Measurements from ENCODE around the gene CCDC137.

CCDC137 gene

GRCh38 chr17:81712468-81713003 is 46.0 kb downstream of the CCDC137 start:
- Histone ChIP-seq H3K27me3 (ENCODE audit: insufficient read depth, low read depth) (no peaks in the 10 kb centered on the region), H3K9ac (peak overlapping the region; percentile 57), H3K4me3 (IDR thresholded peaks at IDR 0.05; ENCODE audit: insufficient read depth, low read depth, low read length) (no peak overlapping the region), H2AFZ (ENCODE audit: low read depth) (no peak overlapping the region), H3K36me3 (ENCODE audit: insufficient read depth) (peaks cover 1% of the 10 kb centered on the region; the same call in 1 of the 2 replicates), H3K4me2 (peak overlapping the region; percentile 99), H3K27ac (peak overlapping the region; percentile 31; the same call in 1 of the 2 replicates), H3K79me2 (ENCODE audit: insufficient read depth, low read depth) (peaks cover 27% of the 10 kb centered on the region), H4K20me1 (ENCODE audit: insufficient read depth) (no peaks in the 10 kb centered on the region), H3K4me1 (ENCODE audit: low read depth, poor library complexity, severe bottlenecking) (peaks cover 32% of the 10 kb centered on the region)
- TF ChIP-seq CTCF (conservative IDR thresholded peaks at IDR 0.05; ENCODE audit: low read depth, low read length) = no peak; the same call in 1 of the 2 replicates

- no peak overlapping the region for H2AFZ ChIP-seq (ENCODE audit: low read depth)
- H4K20me1 ChIP-seq (ENCODE audit: insufficient read depth) = no peaks in the 10 kb centered on the region
- peak overlapping the region; percentile 31; the same call in 1 of the 2 replicates for H3K27ac ChIP-seq
- peak overlapping the region; percentile 57 for H3K9ac ChIP-seq
- peaks cover 32% of the 10 kb centered on the region for H3K4me1 ChIP-seq (ENCODE audit: low read depth, poor library complexity, severe bottlenecking)
- TF ChIP-seq CTCF (conservative IDR thresholded peaks at IDR 0.05; ENCODE audit: low read depth, low read length) = no peak
- no peak overlapping the region for H3K4me3 ChIP-seq (IDR thresholded peaks at IDR 0.05; ENCODE audit: insufficient read depth, low read depth, low read length)
- peak overlapping the region; percentile 99 for H3K4me2 ChIP-seq
- H3K36me3 ChIP-seq (ENCODE audit: insufficient read depth) = peaks cover 4% of the 10 kb centered on the region; the same call in 1 of the 2 replicates
- H3K27me3 ChIP-seq (ENCODE audit: insufficient read depth, low read depth) = no peaks in the 10 kb centered on the region
- peaks cover 27% of the 10 kb centered on the region for H3K79me2 ChIP-seq (ENCODE audit: insufficient read depth, low read depth)
Measured at GRCh38 chr17:81713004-81713555, 46.5 kb downstream of the CCDC137 start.

- Histone ChIP-seq H4K20me1 (ENCODE audit: insufficient read depth) (no peaks in the 10 kb centered on the region), H3K4me2 (peak overlapping the region; percentile 99), H3K4me3 (IDR thresholded peaks at IDR 0.05; ENCODE audit: insufficient read depth, low read depth, low read length) (no peak overlapping the region), H3K27me3 (ENCODE audit: insufficient read depth, low read depth) (no peaks in the 10 kb centered on the region), H3K9ac (peak overlapping the region; percentile 57; the same call in 1 of the 2 replicates), H3K27ac (no peak overlapping the region), H3K36me3 (ENCODE audit: insufficient read depth) (peaks cover 4% of the 10 kb centered on the region; the same call in 1 of the 2 replicates), H3K79me2 (ENCODE audit: insufficient read depth, low read depth) (peaks cover 27% of the 10 kb centered on the region), H3K4me1 (ENCODE audit: low read depth, poor library complexity, severe bottlenecking) (peaks cover 32% of the 10 kb centered on the region), H2AFZ (ENCODE audit: low read depth) (no peak overlapping the region)
- no peak for TF ChIP-seq CTCF (conservative IDR thresholded peaks at IDR 0.05; ENCODE audit: low read depth, low read length)
Measured at GRCh38 chr17:81713556-81714411, 47.2 kb downstream of the CCDC137 start.

GRCh38 chr17:81714412-81715106 is 48.0 kb downstream of the CCDC137 start:
- H3K9ac ChIP-seq = no peak overlapping the region
- no peak overlapping the region; the same call in 1 of the 2 replicates for H3K4me2 ChIP-seq
- peaks cover 27% of the 10 kb centered on the region for H3K79me2 ChIP-seq (ENCODE audit: insufficient read depth, low read depth)
- H3K4me3 ChIP-seq (IDR thresholded peaks at IDR 0.05; ENCODE audit: insufficient read depth, low read depth, low read length) = no peak overlapping the region
- H3K36me3 ChIP-seq (ENCODE audit: insufficient read depth) = peaks cover 7% of the 10 kb centered on the region; the same call in 1 of the 2 replicates
- H3K27ac ChIP-seq = no peak overlapping the region
- H3K27me3 ChIP-seq (ENCODE audit: insufficient read depth, low read depth) = no peaks in the 10 kb centered on the region
- no peak for TF ChIP-seq CTCF (conservative IDR thresholded peaks at IDR 0.05; ENCODE audit: low read depth, low read length)
- H3K4me1 ChIP-seq (ENCODE audit: low read depth, poor library complexity, severe bottlenecking) = peaks cover 32% of the 10 kb centered on the region
- no peaks in the 10 kb centered on the region for H4K20me1 ChIP-seq (ENCODE audit: insufficient read depth)
- H2AFZ ChIP-seq (ENCODE audit: low read depth) = no peak overlapping the region
